Measurements from ENCODE around the gene ZNF117. TPM values are rescaled to one million over a fixed set of nuclear protein-coding genes. Genes with fewer than 3 reads are reported as not detected.
A peak's percentile ranks its signal among the peaks of the same experiment; 100 is the strongest.
"Not testable (repeated sequence)": the region's sequence is repeated elsewhere in the genome, so short reads cannot be mapped to it uniquely, and the experiment has no call there.

The ZNF117 gene
- total RNA-seq, 2 donors from 2014 or later, result 2.0 to 2.8 TPM

GRCh38 chr7:64947252-64948000 lies 43.4 kb downstream of the ZNF117 start:
- ATAC-seq (peak in 1 of 2 donors; percentile 32), DNase-seq (ENCODE audit: low spot score in 2 of 2) (no peak)
- Mint-ChIP-seq H3K36me3 (no peaks in the 10 kb centered on the region), H3K27ac (no peak overlapping the region), H3K9me3 (no peaks in the 10 kb centered on the region)

GRCh38 chr7:64946772-64947171 lies 44.1 kb downstream of the ZNF117 start:
- H3K36me3 Mint-ChIP-seq, result no peaks in the 10 kb centered on the region
- ATAC-seq (peak; percentile 61 to 72), DNase-seq (ENCODE audit: low spot score in 2 of 2) (peak in 1 of 2 donors; percentile 28)
- no peak overlapping the region for H3K27ac Mint-ChIP-seq
- H3K9me3 Mint-ChIP-seq, result no peaks in the 10 kb centered on the region

DNA sequence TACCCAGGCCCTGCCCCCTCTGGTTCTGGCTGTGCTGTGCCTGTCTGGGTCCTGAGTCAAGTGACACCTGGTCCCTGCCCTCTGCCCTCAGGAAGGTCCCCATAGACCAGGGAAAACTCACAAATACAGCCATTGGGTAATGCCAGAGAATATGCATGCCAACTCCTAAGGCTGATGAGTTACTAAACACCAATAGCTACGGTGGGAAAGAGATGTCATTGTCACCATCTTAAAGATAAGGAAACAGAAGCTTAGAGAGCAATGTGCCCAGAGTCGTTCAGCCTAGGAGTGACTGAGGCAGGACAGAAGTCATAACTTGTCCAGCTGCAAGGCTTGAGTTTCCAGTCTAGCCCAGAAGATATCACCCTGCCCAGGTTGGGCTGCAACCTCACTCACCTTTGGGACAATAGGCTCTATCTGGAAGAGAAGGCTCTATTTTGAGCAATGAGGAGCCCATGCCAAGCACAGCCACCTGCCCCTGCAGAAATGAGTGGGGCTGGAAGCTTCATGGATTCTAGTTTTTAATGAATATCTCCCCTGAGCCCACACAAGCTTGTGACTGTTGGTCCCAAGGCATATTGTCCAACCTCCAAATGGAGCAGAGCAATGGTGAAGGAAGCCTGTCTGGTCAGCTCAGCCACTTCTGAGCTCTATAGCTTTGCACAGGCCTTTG lies 45.2 kb downstream of the ZNF117 start:
- Mint-ChIP-seq H3K9me3 (no peaks in the 10 kb centered on the region), H3K27ac (no peak overlapping the region), H3K36me3 (no peaks in the 10 kb centered on the region)
- ATAC-seq, result no peak
- DNase-seq (ENCODE audit: low spot score in 2 of 2), result no peak

DNA sequence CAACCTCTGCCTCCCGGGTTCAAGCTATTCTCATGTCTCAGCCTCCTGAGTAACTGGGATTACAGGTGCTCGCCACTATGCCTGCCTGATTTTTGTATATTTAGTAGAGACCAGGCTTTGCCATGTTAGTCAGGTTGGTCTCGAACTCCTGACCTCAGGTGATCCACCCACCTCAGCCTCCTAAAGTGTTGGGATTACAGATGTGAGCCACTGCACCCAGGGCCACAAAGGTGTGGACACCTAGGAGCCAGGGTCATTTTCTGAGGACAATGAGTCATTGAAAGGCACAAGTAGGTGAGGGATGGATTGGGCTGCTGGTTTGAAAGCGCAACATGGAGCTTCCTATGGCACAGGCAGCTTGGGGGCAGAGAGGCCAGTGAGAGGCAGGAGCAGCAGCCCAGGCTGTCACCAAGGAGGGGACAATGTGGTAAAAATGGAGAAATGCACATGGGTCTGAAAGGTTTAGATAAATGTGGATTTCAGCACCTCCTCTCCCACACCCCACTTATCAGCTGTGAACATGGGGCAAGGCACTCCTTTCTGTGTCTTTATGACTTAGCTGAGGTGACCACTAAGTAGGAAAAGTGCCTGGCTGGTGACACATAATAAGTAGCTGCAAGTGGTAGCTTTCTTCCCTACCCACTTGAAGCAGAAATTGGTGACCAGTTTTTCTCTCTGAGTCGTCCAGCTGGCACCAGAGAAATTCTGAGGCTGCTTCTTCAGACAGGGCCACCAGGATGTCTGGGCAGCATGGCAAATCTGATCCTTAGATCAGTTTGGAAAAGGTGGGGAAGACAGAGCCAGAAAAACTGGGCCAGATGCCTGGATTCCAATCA lies 46.0 kb downstream of the ZNF117 start:
- DNase-seq (ENCODE audit: low spot score in 2 of 2); H3K9me3 Mint-ChIP-seq; H3K36me3 Mint-ChIP-seq; H3K27ac Mint-ChIP-seq: not testable (repeated sequence)
- peak in 1 of 2 donors; percentile 22 for ATAC-seq

- not testable (repeated sequence) for DNase-seq (ENCODE audit: low spot score in 2 of 2); H3K36me3 Mint-ChIP-seq; ATAC-seq; H3K27ac Mint-ChIP-seq; H3K9me3 Mint-ChIP-seq
Measured at GRCh38 chr7:64940021-64940420, 50.8 kb downstream of the ZNF117 start.

- Mint-ChIP-seq H3K36me3 (peaks cover 7 to 9% of the 10 kb centered on the region in 2 donors), H3K9me3 (peaks cover 4 to 5% of the 10 kb centered on the region in 2 donors), H3K27ac (no peak overlapping the region)
- ATAC-seq (peak in 1 of 2 donors; percentile 47), DNase-seq (ENCODE audit: low spot score in 2 of 2) (no peak)
Measured at GRCh38 chr7:64938540-64938939, 52.3 kb downstream of the ZNF117 start.

- H3K27ac Mint-ChIP-seq, result no peak overlapping the region
- H3K9me3 Mint-ChIP-seq, result peaks cover 3 to 4% of the 10 kb centered on the region in 2 donors
- DNase-seq (ENCODE audit: low spot score in 2 of 2) (no peak), ATAC-seq (no peak)
- peaks cover 7 to 23% of the 10 kb centered on the region in 2 donors for H3K36me3 Mint-ChIP-seq
Measured at GRCh38 chr7:64934478-64934877, 56.4 kb downstream of the ZNF117 start.

- Mint-ChIP-seq H3K36me3 (peaks cover 51 to 74% of the 10 kb centered on the region in 2 donors), H3K9me3 (peaks cover 26 to 35% of the 10 kb centered on the region in 2 donors)
- not testable (repeated sequence) for H3K27ac Mint-ChIP-seq; DNase-seq (ENCODE audit: low spot score in 2 of 2); ATAC-seq
Measured at GRCh38 chr7:64928252-64929187, 62.3 kb downstream of the ZNF117 start.

Other genes with a start within 250 kb of the ZNF117 start
- gene ZNF138, start 196.6 kb downstream of the ZNF117 start, total RNA-seq, result 10 to 100 TPM; 11.1 to 11.3 TPM
- gene ZNF273, start 87.8 kb downstream of the ZNF117 start, total RNA-seq, result 10 to 100 TPM; 12.4 to 13.4 TPM
- gene ERV3-1, start 15.7 kb upstream of the ZNF117 start, total RNA-seq, result 1 to 10 TPM; 8.0 to 9.3 TPM